Measurements from ENCODE around the gene VPREB3. TPM values are rescaled to one million over a fixed set of nuclear protein-coding genes. Genes with fewer than 3 reads are reported as not detected.

Gene VPREB3
- total RNA-seq, 4 donors from 2014 or later = not detected

GRCh38 chr22:23704829-23705228 lies 49.4 kb downstream of the VPREB3 start:
- H3K36me3 ChIP-seq = peaks cover 86% of the 10 kb centered on the region
- H3K9me3 ChIP-seq = no peaks in the 10 kb centered on the region
- WGBS = 85% methylated on average over 3 of the region's 3 CpGs
- no peak overlapping the region for H3K4me3 ChIP-seq
- H3K27ac ChIP-seq = no peak overlapping the region
- TF ChIP-seq POLR2A (IDR thresholded peaks at IDR 0.05) (no peak), EP300 (IDR thresholded peaks at IDR 0.05) (no peak), POLR2AphosphoS5 (IDR thresholded peaks at IDR 0.05) (no peak), CTCF (IDR thresholded peaks at IDR 0.05) (no peak)
- no peak for DNase-seq (ENCODE audit: low spot score in 2 of 2)
- H3K4me1 ChIP-seq = no peaks in the 10 kb centered on the region
- no peaks in the 10 kb centered on the region for H3K27me3 ChIP-seq

- Histone ChIP-seq H3K4me1 (no peaks in the 10 kb centered on the region), H3K9me3 (no peaks in the 10 kb centered on the region), H3K27me3 (no peaks in the 10 kb centered on the region), H3K36me3 (peaks cover 82% of the 10 kb centered on the region), H3K4me3 (no peak overlapping the region), H3K27ac (no peak overlapping the region)
- no peak for DNase-seq (ENCODE audit: low spot score in 2 of 2)
- 90% methylated on average over 5 of the region's 5 CpGs for WGBS
- TF ChIP-seq EP300 (IDR thresholded peaks at IDR 0.05) (no peak), CTCF (IDR thresholded peaks at IDR 0.05) (no peak), POLR2AphosphoS5 (IDR thresholded peaks at IDR 0.05) (no peak), POLR2A (IDR thresholded peaks at IDR 0.05) (no peak)
Measured at GRCh38 chr22:23704062-23704461, 50.2 kb downstream of the VPREB3 start.

Other genes starting within 250 kb of the VPREB3 start
- not detected for gene IGLL1, start 174.1 kb downstream of the VPREB3 start, total RNA-seq
- 1 to 10 TPM in 1 of 4 donors, not detected in 3; 1.3 TPM for gene DRICH1, start 122.1 kb downstream of the VPREB3 start, total RNA-seq
- gene RGL4, start 63.4 kb downstream of the VPREB3 start, total RNA-seq = not detected
- 1 to 10 TPM; 1.7 to 5.1 (median 3.1) TPM for gene ZNF70, start 3.3 kb downstream of the VPREB3 start, total RNA-seq
- gene C22orf15, start 8.6 kb upstream of the VPREB3 start, total RNA-seq = not detected
- gene CHCHD10, start 13.5 kb upstream of the VPREB3 start, total RNA-seq = 10 to 100 TPM; 26.7 to 46.4 (median 32.2) TPM
- gene MMP11, start 18.4 kb upstream of the VPREB3 start, total RNA-seq = 1 to 10 TPM in 2 of 4 donors, under 1 TPM in 1, not detected in 1; 0.60 to 3.9 (median 2.1) TPM
- 10 to 100 TPM; 54.2 to 73.9 (median 61.3) TPM for gene SMARCB1, start 32.5 kb upstream of the VPREB3 start, total RNA-seq
- under 1 TPM in 3 of 4 donors, not detected in 1; 0.34 to 0.94 (median 0.56) TPM for gene DERL3, start 84.6 kb upstream of the VPREB3 start, total RNA-seq
- gene SLC2A11, start 103.5 kb upstream of the VPREB3 start, total RNA-seq = 10 to 100 TPM in 2 of 4 donors, 1 to 10 TPM in 2; 3.2 to 12.5 (median 8.7) TPM
- 100 to 1,000 TPM; 261 to 363 (median 313) TPM for gene MIF, start 140.0 kb upstream of the VPREB3 start, total RNA-seq
- 10 to 100 TPM in 1 of 4 donors, 1 to 10 TPM in 3; 3.2 to 13.5 (median 6.7) TPM for gene GSTT2B, start 206.8 kb upstream of the VPREB3 start, total RNA-seq
- gene DDTL, start 212.5 kb upstream of the VPREB3 start, total RNA-seq = 1 to 10 TPM in 3 of 4 donors, not detected in 1; 1.5 to 2.0 (median 2.0) TPM
- 100 to 1,000 TPM; 103 to 171 (median 130) TPM for gene DDT, start 220.0 kb upstream of the VPREB3 start, total RNA-seq
- under 1 TPM in 1 of 4 donors, not detected in 3; 0.81 TPM for gene GSTT2, start 225.7 kb upstream of the VPREB3 start, total RNA-seq